RPMI7951 (cell line): ENCODE results near the gene UQCRC1. TPM values are rescaled to one million over a fixed set of nuclear protein-coding genes. Genes with fewer than 3 reads are reported as not detected.
A peak's percentile ranks its signal among the peaks of the same experiment; 100 is the strongest.
"Not testable (repeated sequence)": the region's sequence is repeated elsewhere in the genome, so short reads cannot be mapped to it uniquely, and the experiment has no call there.

ENCODE experiments used
- DNase-seq: peaks from one replicate; pipeline ENCODE4 v3.0.0-alpha.2; 2012; ENCODE audit warnings: low read depth
- total RNA-seq: library from RNA; depleted of rRNA; stranded (reverse); fragments of >200 nt; shearing (Covaris generic); gene quantifications from 2 replicates; pipeline ENCODE4 v1.2.3, GENCODE V29; 2014; rRNA removed

The UQCRC1 gene
- total RNA-seq, 1 experiment from 2014 or later = 393 TPM

GRCh38 chr3:48555231-48555948 lies 54.1 kb downstream of the UQCRC1 start:
- DNase-seq = peak; percentile 33

GRCh38 chr3:48553886-48554845 lies 55.3 kb downstream of the UQCRC1 start:
- DNase-seq = no peak

- DNase-seq = no peak
Observed at GRCh38 chr3:48553361-48553760, 56.1 kb downstream of the UQCRC1 start.

GRCh38 chr3:48552111-48552951 lies 57.1 kb downstream of the UQCRC1 start:
- DNase-seq = no peak

- not testable (repeated sequence) for DNase-seq
Observed at GRCh38 chr3:48551651-48552050, 57.8 kb downstream of the UQCRC1 start.

Other genes starting within 250 kb of the UQCRC1 start
- gene FBXW12, start 237.4 kb downstream of the UQCRC1 start, total RNA-seq = not detected in 2 replicates
- gene PLXNB1, start 179.6 kb downstream of the UQCRC1 start, total RNA-seq = 4.7 and 14.2 TPM in 2 replicates
- gene CCDC51, start 169.5 kb downstream of the UQCRC1 start, total RNA-seq = 18.1 and 21.6 TPM in 2 replicates
- gene TMA7, start 169.4 kb downstream of the UQCRC1 start, total RNA-seq = 726 and 838 TPM in 2 replicates
- gene ATRIP, start 162.9 kb downstream of the UQCRC1 start, total RNA-seq = 10.7 and 14.3 TPM in 2 replicates
- 206 and 217 TPM in 2 replicates for gene SHISA5, start 105.5 kb downstream of the UQCRC1 start, total RNA-seq
- 41.2 and 56.9 TPM in 2 replicates for gene PFKFB4, start 52.8 kb downstream of the UQCRC1 start, total RNA-seq
- 4.3 and 7.2 TPM in 2 replicates for gene UCN2, start 45.9 kb downstream of the UQCRC1 start, total RNA-seq
- 110 and 141 TPM in 2 replicates for gene COL7A1, start 14.3 kb downstream of the UQCRC1 start, total RNA-seq
- gene TMEM89, start 12.1 kb upstream of the UQCRC1 start, total RNA-seq = not detected in 2 replicates
- gene SLC26A6, start 25.8 kb upstream of the UQCRC1 start, total RNA-seq = 32.3 and 35.1 TPM in 2 replicates
- 0.98 and 1.1 TPM in 2 replicates for gene CELSR3, start 53.2 kb upstream of the UQCRC1 start, total RNA-seq
- 25.7 and 29.6 TPM in 2 replicates for gene NCKIPSD, start 76.3 kb upstream of the UQCRC1 start, total RNA-seq
- 66.2 and 72.0 TPM in 2 replicates for gene IP6K2, start 107.6 kb upstream of the UQCRC1 start, total RNA-seq
- gene PRKAR2A, start 238.2 kb upstream of the UQCRC1 start, total RNA-seq = 35.8 and 38.7 TPM in 2 replicates